Mesenteric fat pad (tissue), 1 donor: ENCODE results near the gene GABARAPL2. TPM values are rescaled to one million over a fixed set of nuclear protein-coding genes. Genes with fewer than 3 reads are reported as not detected.

ENCODE experiments used
- DNase-seq: peaks from one replicate; pipeline ENCODE4 v3.0.0-alpha.2; 2020; ENCODE audit warnings: low spot score
- total RNA-seq: library from RNA; stranded (reverse); fragmentation: NEBNext Ultra II Directional; extraction: Animal tissue kit (Norgen Biotek cat#: 25700); gene quantifications from one replicate; pipeline ENCODE4 v1.2.1, GENCODE V29; 2021
- donor health status: DM: yes; HTN: yes; CAD: no.

GABARAPL2 gene
- total RNA-seq, 1 donor from 2014 or later: 102 TPM

GRCh38 chr16:75552951-75553350 is 13.2 kb upstream of the GABARAPL2 start:
- DNase-seq: peak; percentile 12

- peak; percentile 89 for DNase-seq
Measured at GRCh38 chr16:75555213-75555706, 10.9 kb upstream of the GABARAPL2 start.

- DNase-seq: peak; percentile 98
Measured at GRCh38 chr16:75555707-75556430, 10.3 kb upstream of the GABARAPL2 start, which contains the start of gene TMEM231. TSS of gene TMEM231 (minus strand) at chr16:75556252. CDS start at chr16:75556209, 43 bp downstream.

- no peak for DNase-seq
Measured at GRCh38 chr16:75556431-75556950, 9.7 kb upstream of the GABARAPL2 start.

GRCh38 chr16:75558846-75559401 is 7.3 kb upstream of the GABARAPL2 start:
- no peak for DNase-seq

- DNase-seq: no peak
Measured at GRCh38 chr16:75559564-75560372, 6.4 kb upstream of the GABARAPL2 start.

GRCh38 chr16:75565640-75566039 is 539 bp upstream of the GABARAPL2 start:
- DNase-seq: no peak

- no peak for DNase-seq
Measured at GRCh38 chr16:75566758-75567255, 628 bp downstream of the GABARAPL2 start.

GRCh38 chr16:75567911-75568310 is 1.7 kb downstream of the GABARAPL2 start:
- DNase-seq: no peak

- DNase-seq: no peak
Measured at GRCh38 chr16:75570396-75571065, 4.4 kb downstream of the GABARAPL2 start.

GRCh38 chr16:75572864-75573542 is 6.8 kb downstream of the GABARAPL2 start:
- no peak for DNase-seq

- no peak for DNase-seq
Measured at GRCh38 chr16:75573955-75574354, 7.8 kb downstream of the GABARAPL2 start.

GRCh38 chr16:75575958-75576357 is 9.8 kb downstream of the GABARAPL2 start:
- DNase-seq: no peak

- DNase-seq: no peak
Measured at GRCh38 chr16:75576384-75576811, 10.2 kb downstream of the GABARAPL2 start.

- DNase-seq: no peak
Measured at GRCh38 chr16:75578212-75578611, 12.0 kb downstream of the GABARAPL2 start.

GRCh38 chr16:75578725-75579124 is 12.5 kb downstream of the GABARAPL2 start:
- no peak for DNase-seq

GRCh38 chr16:75579281-75579834 is 13.2 kb downstream of the GABARAPL2 start:
- DNase-seq: no peak

- DNase-seq: no peak
Measured at GRCh38 chr16:75584108-75584507, 17.9 kb downstream of the GABARAPL2 start.

GRCh38 chr16:75588716-75589115 is 22.5 kb downstream of the GABARAPL2 start:
- no peak for DNase-seq

GRCh38 chr16:75589306-75589705 is 23.1 kb downstream of the GABARAPL2 start:
- DNase-seq: no peak
